Peyer's patch (tissue), 4 donors: Measurements from ENCODE around the gene MYOF.

Source experiments
- POLR2A ChIP-seq, 2 donors: fragments of 450-650 bp; IDR thresholded peaks; one replicate each; pipeline ENCODE4 v1.5.1; 2017; ENCODE audit warnings: antibody characterized with exemption in 2 of 2, mild to moderate bottlenecking in 2 of 2, moderate library complexity in 2 of 2
- TF ChIP-seq, protein P1 (sequence below), 6 experiments: fragments of 450-650 bp in 4 of 6; fragments of 200-600 bp in 2 of 6; sonication (generic) in 1 of 6; IDR thresholded peaks; one replicate each; pipeline ENCODE4 v1.5.1; 2017 to 2019; ENCODE audit warnings: antibody characterized with exemption in 6 of 6, mild to moderate bottlenecking in 3 of 6, moderate library complexity in 1 of 6

DNA sequence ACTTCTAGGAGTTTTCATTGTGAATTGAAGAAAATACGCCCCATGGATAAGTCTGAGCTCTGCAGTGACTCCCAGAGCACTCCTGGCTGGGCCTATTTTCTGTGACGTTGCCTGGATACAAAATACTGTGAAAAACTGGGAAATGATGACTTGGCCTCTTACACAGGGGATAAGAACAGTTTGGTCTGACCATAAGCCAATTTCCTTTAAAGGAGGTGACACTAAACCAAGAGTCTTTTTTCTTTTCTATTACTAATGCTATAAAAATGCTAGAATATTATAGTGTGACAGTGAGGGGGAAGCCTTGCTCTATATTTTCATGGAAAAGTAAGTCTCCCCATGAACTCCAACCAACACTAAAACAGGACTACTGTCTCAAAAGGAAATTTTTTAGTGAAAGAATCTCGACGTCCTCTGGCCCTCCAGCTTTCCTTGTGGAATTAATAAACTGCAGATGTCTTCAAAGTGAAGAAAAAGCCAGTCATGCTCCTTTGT, 45.5 kb downstream of the MYOF start:
- TF ChIP-seq, protein P1, sequence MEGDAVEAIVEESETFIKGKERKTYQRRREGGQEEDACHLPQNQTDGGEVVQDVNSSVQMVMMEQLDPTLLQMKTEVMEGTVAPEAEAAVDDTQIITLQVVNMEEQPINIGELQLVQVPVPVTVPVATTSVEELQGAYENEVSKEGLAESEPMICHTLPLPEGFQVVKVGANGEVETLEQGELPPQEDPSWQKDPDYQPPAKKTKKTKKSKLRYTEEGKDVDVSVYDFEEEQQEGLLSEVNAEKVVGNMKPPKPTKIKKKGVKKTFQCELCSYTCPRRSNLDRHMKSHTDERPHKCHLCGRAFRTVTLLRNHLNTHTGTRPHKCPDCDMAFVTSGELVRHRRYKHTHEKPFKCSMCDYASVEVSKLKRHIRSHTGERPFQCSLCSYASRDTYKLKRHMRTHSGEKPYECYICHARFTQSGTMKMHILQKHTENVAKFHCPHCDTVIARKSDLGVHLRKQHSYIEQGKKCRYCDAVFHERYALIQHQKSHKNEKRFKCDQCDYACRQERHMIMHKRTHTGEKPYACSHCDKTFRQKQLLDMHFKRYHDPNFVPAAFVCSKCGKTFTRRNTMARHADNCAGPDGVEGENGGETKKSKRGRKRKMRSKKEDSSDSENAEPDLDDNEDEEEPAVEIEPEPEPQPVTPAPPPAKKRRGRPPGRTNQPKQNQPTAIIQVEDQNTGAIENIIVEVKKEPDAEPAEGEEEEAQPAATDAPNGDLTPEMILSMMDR (IDR thresholded peaks at IDR 0.05): no peak
- TF ChIP-seq POLR2A (IDR thresholded peaks at IDR 0.05): no peak
